ENCODE results near the gene MS4A6A.

- no peak for TF ChIP-seq POLR2AphosphoS5 (IDR thresholded peaks at IDR 0.05; ENCODE audit: low read depth, low read length)
- no peak for TF ChIP-seq REST (IDR thresholded peaks at IDR 0.05; ENCODE audit: insufficient read depth in 1 of 2, low read depth in 2 of 2, low read length in 2 of 2)
These were observed 52.4 kb downstream of the MS4A6A start for GRCh38 chr11:60130496-60130895.
